NCI-H774 (cell line): ENCODE measurements around the gene NKIRAS1.

Source experiments
- DNase-seq: peaks from one replicate; lab custom pipeline; 2025; lab: John Stamatoyannopoulos, UW

NKIRAS1 gene

GRCh38 chr3:23916886-23917678 is at the start of gene NKIRAS1, which contains the start of gene RPL15:
Gene NKIRAS1 (minus strand): TSS chr3:23916990. CDS start chr3:23910904, 6,086 bp downstream.
Gene RPL15 (plus strand): TSS chr3:23917132. CDS start chr3:23917860, 728 bp downstream.
- peak; percentile 89 for DNase-seq

- DNase-seq: no peak
Measured at GRCh38 chr3:23966328-23966727, 49.5 kb upstream of the NKIRAS1 start.

GRCh38 chr3:23964537-23965235 is 47.9 kb upstream of the NKIRAS1 start:
- no peak for DNase-seq

- DNase-seq: no peak
Measured at GRCh38 chr3:23961913-23962312, 45.1 kb upstream of the NKIRAS1 start.

GRCh38 chr3:23961066-23961465 is 44.3 kb upstream of the NKIRAS1 start:
- no peak for DNase-seq

- DNase-seq: peak; percentile 35
Measured at GRCh38 chr3:23960649-23961048, 43.9 kb upstream of the NKIRAS1 start.

GRCh38 chr3:23959135-23959900 is 42.5 kb upstream of the NKIRAS1 start:
- DNase-seq: no peak

- DNase-seq: no peak
Measured at GRCh38 chr3:23956701-23957100, 39.9 kb upstream of the NKIRAS1 start.

- DNase-seq: no peak
Measured at GRCh38 chr3:23954144-23954543, 37.4 kb upstream of the NKIRAS1 start.

- no peak for DNase-seq
Measured at GRCh38 chr3:23953523-23953922, 36.7 kb upstream of the NKIRAS1 start.

GRCh38 chr3:23952646-23953045 is 35.9 kb upstream of the NKIRAS1 start:
- no peak for DNase-seq

- DNase-seq: no peak
Measured at GRCh38 chr3:23950293-23950692, 33.5 kb upstream of the NKIRAS1 start.

GRCh38 chr3:23949784-23950183 is 33.0 kb upstream of the NKIRAS1 start:
- DNase-seq: no peak

- DNase-seq: no peak
Measured at GRCh38 chr3:23948761-23949160, 32.0 kb upstream of the NKIRAS1 start.

- peak; percentile 97 for DNase-seq
Measured at GRCh38 chr3:23945913-23946687, 29.3 kb upstream of the NKIRAS1 start.

GRCh38 chr3:23945663-23945912 is 28.8 kb upstream of the NKIRAS1 start:
- no peak for DNase-seq

GRCh38 chr3:23944861-23945662 is 28.3 kb upstream of the NKIRAS1 start, which contains the start of gene NR1D2:
Gene NR1D2 (plus strand): TSS chr3:23945286. CDS start chr3:23945579, 293 bp downstream.
- peak; percentile 77 for DNase-seq

GRCh38 chr3:23944007-23944783 is 27.4 kb upstream of the NKIRAS1 start:
- no peak for DNase-seq

- DNase-seq: no peak
Measured at GRCh38 chr3:23942546-23942945, 25.8 kb upstream of the NKIRAS1 start.

- DNase-seq: no peak
Measured at GRCh38 chr3:23941440-23941839, 24.6 kb upstream of the NKIRAS1 start.
